HepG2 (cell line): ENCODE results near the gene ASPRV1. TPM values are rescaled to one million over a fixed set of nuclear protein-coding genes. Genes with fewer than 3 reads are reported as not detected.

Experiments used
- ATF7-NPFF ChIP-seq: sonication (generic); formaldehyde crosslinking; IDR thresholded peaks from 2 replicates; pipeline ENCODE4 v1.8.1; 2023; ENCODE audit warnings: mild to moderate bottlenecking, low read depth, missing genetic modification reagents, moderate library complexity
- CENPX ChIP-seq: sonication (generic); formaldehyde crosslinking; IDR thresholded peaks from 2 replicates; pipeline ENCODE4 v1.9.0; 2021; ENCODE audit warnings: mild to moderate bottlenecking, missing genetic modification reagents, moderate library complexity
- ELF4 ChIP-seq: sonication (generic); formaldehyde crosslinking; IDR thresholded peaks from 2 replicates; pipeline ENCODE4 v1.5.0; 2020; ENCODE audit warnings: missing genetic modification reagents, mild to moderate bottlenecking, moderate library complexity, borderline replicate concordance
- GTF3A ChIP-seq: sonication (generic); formaldehyde crosslinking; conservative IDR thresholded peaks from 2 replicates; pipeline ENCODE4 v1.4.0; 2020; ENCODE audit warnings: mild to moderate bottlenecking, missing genetic modification reagents
- HMG20B ChIP-seq: conservative IDR thresholded peaks from 2 replicates; pipeline ENCODE4 v1.6.1; 2016; ENCODE audit warnings: missing genetic modification reagents, missing compliant biosample characterization
- HOXA5 ChIP-seq: sonication (generic); formaldehyde crosslinking; IDR thresholded peaks from 2 replicates; pipeline ENCODE4 v1.4.0; 2020; ENCODE audit warnings: missing genetic modification reagents
- MAF1 ChIP-seq: sonication (generic); formaldehyde crosslinking; IDR thresholded peaks from 2 replicates; pipeline ENCODE4 v1.5.0; 2020; ENCODE audit warnings: missing genetic modification reagents, borderline replicate concordance
- POLR2A ChIP-seq, 2 experiments: IDR thresholded peaks; 2 replicates each; pipeline ENCODE4 v1.6.1; 2011; ENCODE audit warnings: low read depth in 2 of 2, low read length in 2 of 2, mild to moderate bottlenecking in 1 of 2, moderate library complexity in 1 of 2; ENCODE audit not compliant: insufficient read depth in 1 of 2
- TARDBP ChIP-seq: sonication (generic); formaldehyde crosslinking; IDR thresholded peaks from 2 replicates; pipeline ENCODE4 v1.8.0; 2022; ENCODE audit warnings: mild to moderate bottlenecking, missing genetic modification reagents
- TEAD3 ChIP-seq: optimal IDR thresholded peaks from 2 replicates; pipeline ENCODE3; 2016; ENCODE audit warnings: borderline replicate concordance
- ZFP37 ChIP-seq: sonication (generic); formaldehyde crosslinking; IDR thresholded peaks from 2 replicates; pipeline ENCODE4 v1.4.0; 2020; ENCODE audit warnings: missing genetic modification reagents, borderline replicate concordance
- ZNF232 ChIP-seq: sonication (generic); formaldehyde crosslinking; IDR thresholded peaks from 2 replicates; pipeline ENCODE4 v1.4.0; 2020; ENCODE audit warnings: missing genetic modification reagents, borderline replicate concordance
- ZNF460 ChIP-seq: sonication (generic); formaldehyde crosslinking; IDR thresholded peaks from 2 replicates; pipeline ENCODE4 v1.5.1; 2020; ENCODE audit warnings: missing genetic modification reagents, mild to moderate bottlenecking, borderline replicate concordance
- ZNF616 ChIP-seq: sonication (generic); formaldehyde crosslinking; IDR thresholded peaks from 2 replicates; pipeline ENCODE4 v1.5.0; 2020; ENCODE audit warnings: low read depth, mild to moderate bottlenecking, missing genetic modification reagents
- polyA plus RNA-seq, 8 experiments: library from polyadenylated mRNA; depleted of rRNA in 3 of 8; stranded (reverse) in 7 of 8; unstranded in 1 of 8; fragments of >200 nt; fragmentation: Illumina TruSeq in 4 of 8; extraction: Trizol in 4 of 8; gene quantifications; 2 replicates each; pipeline versions ENCODE4 v1.2.1 to v1.2.3, GENCODE V29; 2011 to 2016; ENCODE audit warnings: low read depth in 4 of 8, missing spikeins in 1 of 8, mixed read lengths in 1 of 8; ENCODE audit not compliant: insufficient read depth in 1 of 8
- total RNA-seq, 5 experiments: library from RNA; depleted of rRNA; stranded (reverse); fragments of >200 nt; fragmentation: Illumina TruSeq; extraction: Trizol; gene quantifications; 2 replicates each; pipeline ENCODE4 v1.2.3, GENCODE V29; 2016; ENCODE audit warnings: low read depth in 1 of 5
- TF ChIP-seq, protein P1 (sequence below): sonication (generic); formaldehyde crosslinking; IDR thresholded peaks from 2 replicates; pipeline ENCODE4 v1.8.0; 2022; ENCODE audit warnings: low read depth, missing genetic modification reagents
- TF ChIP-seq, protein P2 (sequence below): sonication (generic); formaldehyde crosslinking; IDR thresholded peaks from 2 replicates; pipeline ENCODE4 v1.4.0; 2020; ENCODE audit warnings: missing genetic modification reagents, borderline replicate concordance
- TF ChIP-seq, protein P3 (sequence below): sonication (generic); formaldehyde crosslinking; IDR thresholded peaks from 2 replicates; pipeline ENCODE4 v1.8.0; 2022; ENCODE audit warnings: missing genetic modification reagents, mild to moderate bottlenecking, moderate library complexity, borderline replicate concordance

Gene ASPRV1
- total and polyA plus RNA-seq, 2 of the 13 experiments (the other 11 are each of a cell fraction or from before 2014, with no cell fraction given): 0.40 to 0.48 TPM

DNA sequence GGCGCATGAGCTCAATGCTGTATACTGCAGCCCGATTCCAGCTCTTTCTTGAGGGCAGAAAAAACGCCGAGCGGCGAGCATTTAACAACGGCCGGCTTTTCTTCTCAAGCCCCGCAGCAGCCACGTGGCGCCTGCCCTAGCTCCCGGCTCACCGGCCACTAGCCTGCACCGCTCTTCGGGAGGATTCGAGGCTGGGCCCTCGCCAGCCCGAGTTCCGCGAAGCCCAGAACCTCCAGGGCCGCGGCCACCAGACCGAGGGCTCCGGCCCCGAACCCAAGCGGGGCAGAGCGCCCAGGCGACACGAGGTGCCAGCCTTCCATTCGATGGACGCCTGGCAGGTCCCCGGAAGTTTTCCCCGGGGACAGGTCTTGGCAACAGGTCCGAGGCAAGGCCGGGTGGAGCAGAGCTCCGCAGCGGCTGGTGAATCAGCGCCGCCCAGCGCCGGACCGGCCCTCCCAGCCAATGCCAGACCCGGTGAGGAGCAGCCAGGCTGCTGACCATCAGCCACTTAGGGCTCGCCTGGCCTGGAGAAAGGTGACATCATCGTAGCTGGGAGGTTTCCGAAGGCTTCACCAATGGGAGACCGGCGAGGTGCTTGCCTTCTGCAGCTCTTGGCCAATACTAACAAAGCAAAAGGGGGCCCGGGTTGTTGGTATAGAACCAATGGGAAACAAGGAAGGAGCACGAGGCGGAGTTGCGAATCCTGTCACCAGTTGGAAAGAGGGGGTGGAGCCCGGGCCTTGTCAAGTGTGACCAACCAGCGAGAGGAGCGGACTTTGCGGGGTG, 47.1 kb downstream of the ASPRV1 start (continued):
- TF ChIP-seq TEAD3 (CRISPR knock-in tag): peak; percentile 44
- peak; percentile 97 for TF ChIP-seq HOXA5
- TF ChIP-seq CENPX (CRISPR knock-in tag): no peak
- peak; percentile 97 for TF ChIP-seq GTF3A
- TF ChIP-seq POLR2A (IDR thresholded peaks at IDR 0.05; ENCODE audit: insufficient read depth in 1 of 2, low read depth in 2 of 2, low read length in 2 of 2): peak; percentile 90 to 94
- TF ChIP-seq, protein P1, sequence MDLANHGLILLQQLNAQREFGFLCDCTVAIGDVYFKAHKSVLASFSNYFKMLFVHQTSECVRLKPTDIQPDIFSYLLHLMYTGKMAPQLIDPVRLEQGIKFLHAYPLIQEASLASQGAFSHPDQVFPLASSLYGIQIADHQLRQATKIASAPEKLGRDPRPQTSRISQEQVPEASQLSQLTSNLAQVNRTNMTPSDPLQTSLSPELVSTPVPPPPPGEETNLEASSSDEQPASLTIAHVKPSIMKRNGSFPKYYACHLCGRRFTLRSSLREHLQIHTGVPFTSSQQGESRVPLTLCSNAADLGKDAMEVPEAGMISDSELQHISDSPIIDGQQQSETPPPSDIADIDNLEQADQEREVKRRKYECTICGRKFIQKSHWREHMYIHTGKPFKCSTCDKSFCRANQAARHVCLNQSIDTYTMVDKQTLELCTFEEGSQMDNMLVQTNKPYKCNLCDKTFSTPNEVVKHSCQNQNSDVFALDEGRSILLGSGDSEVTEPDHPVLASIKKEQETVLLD (CRISPR knock-in tag): peak; percentile 76
- peak; percentile 85; the same call in 1 of the 2 replicates for TF ChIP-seq ELF4
- TF ChIP-seq ZFP37: 0 out of 2 replicates have a peak, but pooled peaks have one; percentile 11
- TF ChIP-seq ZNF616 (CRISPR knock-in tag): peak; percentile 84
- TF ChIP-seq, protein P2, sequence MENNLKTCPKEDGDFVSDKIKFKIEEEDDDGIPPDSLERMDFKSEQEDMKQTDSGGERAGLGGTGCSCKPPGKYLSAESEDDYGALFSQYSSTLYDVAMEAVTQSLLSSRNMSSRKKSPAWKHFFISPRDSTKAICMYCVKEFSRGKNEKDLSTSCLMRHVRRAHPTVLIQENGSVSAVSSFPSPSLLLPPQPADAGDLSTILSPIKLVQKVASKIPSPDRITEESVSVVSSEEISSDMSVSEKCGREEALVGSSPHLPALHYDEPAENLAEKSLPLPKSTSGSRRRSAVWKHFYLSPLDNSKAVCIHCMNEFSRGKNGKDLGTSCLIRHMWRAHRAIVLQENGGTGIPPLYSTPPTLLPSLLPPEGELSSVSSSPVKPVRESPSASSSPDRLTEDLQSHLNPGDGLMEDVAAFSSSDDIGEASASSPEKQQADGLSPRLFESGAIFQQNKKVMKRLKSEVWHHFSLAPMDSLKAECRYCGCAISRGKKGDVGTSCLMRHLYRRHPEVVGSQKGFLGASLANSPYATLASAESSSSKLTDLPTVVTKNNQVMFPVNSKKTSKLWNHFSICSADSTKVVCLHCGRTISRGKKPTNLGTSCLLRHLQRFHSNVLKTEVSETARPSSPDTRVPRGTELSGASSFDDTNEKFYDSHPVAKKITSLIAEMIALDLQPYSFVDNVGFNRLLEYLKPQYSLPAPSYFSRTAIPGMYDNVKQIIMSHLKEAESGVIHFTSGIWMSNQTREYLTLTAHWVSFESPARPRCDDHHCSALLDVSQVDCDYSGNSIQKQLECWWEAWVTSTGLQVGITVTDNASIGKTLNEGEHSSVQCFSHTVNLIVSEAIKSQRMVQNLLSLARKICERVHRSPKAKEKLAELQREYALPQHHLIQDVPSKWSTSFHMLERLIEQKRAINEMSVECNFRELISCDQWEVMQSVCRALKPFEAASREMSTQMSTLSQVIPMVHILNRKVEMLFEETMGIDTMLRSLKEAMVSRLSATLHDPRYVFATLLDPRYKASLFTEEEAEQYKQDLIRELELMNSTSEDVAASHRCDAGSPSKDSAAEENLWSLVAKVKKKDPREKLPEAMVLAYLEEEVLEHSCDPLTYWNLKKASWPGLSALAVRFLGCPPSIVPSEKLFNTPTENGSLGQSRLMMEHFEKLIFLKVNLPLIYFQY (CRISPR knock-in tag): peak; percentile 87; the same call in 1 of the 2 replicates
- TF ChIP-seq TARDBP: peak; percentile 54; the same call in 1 of the 2 replicates
- TF ChIP-seq ZNF460 (CRISPR knock-in tag): no peak; the same call in 1 of the 2 replicates
- peak; percentile 96 for TF ChIP-seq ATF7-NPFF (CRISPR knock-in tag)
- peak; percentile 92 for TF ChIP-seq ZNF232
- TF ChIP-seq, protein P3, sequence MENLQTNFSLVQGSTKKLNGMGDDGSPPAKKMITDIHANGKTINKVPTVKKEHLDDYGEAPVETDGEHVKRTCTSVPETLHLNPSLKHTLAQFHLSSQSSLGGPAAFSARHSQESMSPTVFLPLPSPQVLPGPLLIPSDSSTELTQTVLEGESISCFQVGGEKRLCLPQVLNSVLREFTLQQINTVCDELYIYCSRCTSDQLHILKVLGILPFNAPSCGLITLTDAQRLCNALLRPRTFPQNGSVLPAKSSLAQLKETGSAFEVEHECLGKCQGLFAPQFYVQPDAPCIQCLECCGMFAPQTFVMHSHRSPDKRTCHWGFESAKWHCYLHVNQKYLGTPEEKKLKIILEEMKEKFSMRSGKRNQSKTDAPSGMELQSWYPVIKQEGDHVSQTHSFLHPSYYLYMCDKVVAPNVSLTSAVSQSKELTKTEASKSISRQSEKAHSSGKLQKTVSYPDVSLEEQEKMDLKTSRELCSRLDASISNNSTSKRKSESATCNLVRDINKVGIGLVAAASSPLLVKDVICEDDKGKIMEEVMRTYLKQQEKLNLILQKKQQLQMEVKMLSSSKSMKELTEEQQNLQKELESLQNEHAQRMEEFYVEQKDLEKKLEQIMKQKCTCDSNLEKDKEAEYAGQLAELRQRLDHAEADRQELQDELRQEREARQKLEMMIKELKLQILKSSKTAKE (CRISPR knock-in tag): peak; percentile 62; the same call in 1 of the 2 replicates
- TF ChIP-seq MAF1 (CRISPR knock-in tag): peak; percentile 88; the same call in 1 of the 2 replicates
- 0 out of 2 replicates have a peak, but pooled peaks have one; percentile 57 for TF ChIP-seq HMG20B (CRISPR knock-in tag)
